ENCODE measurements around the gene STAG2.

The STAG2 gene

GRCh38 chrX:124151195-124151594, 189.7 kb downstream of the STAG2 start (continued):
- TF ChIP-seq ZBTB6 (tag by site-specific recombination; IDR thresholded peaks at IDR 0.05): no peak

Measured in HEK293 (cell line).